Subcutaneous abdominal adipose tissue (tissue), 5 donors: ENCODE results near the gene SS18L1.

Source experiments
- H3K27ac ChIP-seq: one replicate; pipeline ENCODE4 v1.7.0; 2013; ENCODE audit warnings: low read depth, mild to moderate bottlenecking, inconsistent platforms, low read length, moderate library complexity
- H3K27me3 ChIP-seq, 5 donors: one replicate each; pipeline ENCODE4 v1.7.0; 2013; ENCODE audit warnings: low read length in 5 of 5, inconsistent platforms in 1 of 5; ENCODE audit not compliant: control insufficient read depth in 5 of 5, insufficient read depth in 4 of 5
- H3K36me3 ChIP-seq, 5 donors: one replicate each; pipeline ENCODE4 v1.7.0; 2013; ENCODE audit warnings: low read length in 5 of 5; ENCODE audit not compliant: control insufficient read depth in 5 of 5, insufficient read depth in 5 of 5
- H3K4me1 ChIP-seq, 5 donors: one replicate each; pipeline ENCODE4 v1.7.0; 2013; ENCODE audit warnings: low read length in 5 of 5, mild to moderate bottlenecking in 3 of 5, moderate library complexity in 1 of 5; ENCODE audit not compliant: control insufficient read depth in 5 of 5, insufficient read depth in 5 of 5
- H3K4me3 ChIP-seq, 5 donors: one replicate each; pipeline ENCODE4 v1.7.0; 2013; ENCODE audit warnings: low read length in 5 of 5, low read depth in 1 of 5
- H3K9ac ChIP-seq, 5 donors: one replicate each; pipeline ENCODE4 v1.7.0; 2013; ENCODE audit warnings: low read length in 5 of 5, mild to moderate bottlenecking in 4 of 5, moderate library complexity in 3 of 5
- H3K9me3 ChIP-seq, 5 donors: one replicate each; pipeline ENCODE4 v1.7.0; 2013; ENCODE audit warnings: low read length in 5 of 5; ENCODE audit not compliant: control insufficient read depth in 5 of 5
- donor health status: healthy.
- donor health status: healthy.
- donor health status: healthy.
- donor health status: healthy.
- donor health status: healthy.

The SS18L1 gene

GRCh38 chr20:62208061-62208794 is 64.7 kb downstream of the SS18L1 start:
- H3K9ac ChIP-seq: no peak overlapping the region
- peaks cover 20 to 31% (median 27%) of the 10 kb centered on the region in 5 donors for H3K27me3 ChIP-seq
- peaks cover 4 to 23% (median 12%) of the 10 kb centered on the region in 5 donors for H3K4me1 ChIP-seq
- H3K27ac ChIP-seq: no peak overlapping the region
- H3K4me3 ChIP-seq: no peak overlapping the region
- no peaks in the 10 kb centered on the region for H3K9me3 ChIP-seq
- H3K36me3 ChIP-seq: peaks cover 0 to 3% (median under 1%) of the 10 kb centered on the region in 5 donors

- no peak overlapping the region for H3K27ac ChIP-seq
- no peaks in the 10 kb centered on the region for H3K9me3 ChIP-seq
- H3K27me3 ChIP-seq: peaks cover 24 to 33% (median 32%) of the 10 kb centered on the region in 5 donors
- no peak overlapping the region for H3K9ac ChIP-seq
- no peak overlapping the region for H3K4me3 ChIP-seq
- peaks cover 4 to 23% (median 12%) of the 10 kb centered on the region in 5 donors for H3K4me1 ChIP-seq
- peaks cover 0 to 2% (median 0%) of the 10 kb centered on the region in 5 donors for H3K36me3 ChIP-seq
Measured at GRCh38 chr20:62208795-62209755, 65.5 kb downstream of the SS18L1 start.

- Histone ChIP-seq H3K9ac (no peak overlapping the region), H3K27me3 (peaks cover 32 to 41% (median 40%) of the 10 kb centered on the region in 5 donors), H3K4me1 (peaks cover 4 to 23% (median 12%) of the 10 kb centered on the region in 5 donors), H3K4me3 (no peak overlapping the region), H3K27ac (no peak overlapping the region), H3K36me3 (peaks cover 0 to 2% (median 0%) of the 10 kb centered on the region in 5 donors), H3K9me3 (no peaks in the 10 kb centered on the region)
Measured at GRCh38 chr20:62209850-62210495, 66.4 kb downstream of the SS18L1 start.

GRCh38 chr20:62210496-62210855 is 66.9 kb downstream of the SS18L1 start:
- Histone ChIP-seq H3K9ac (no peak overlapping the region), H3K4me3 (no peak overlapping the region), H3K4me1 (peaks cover 4 to 23% (median 12%) of the 10 kb centered on the region in 5 donors), H3K27ac (no peak overlapping the region), H3K9me3 (no peaks in the 10 kb centered on the region), H3K27me3 (peaks cover 36 to 46% (median 45%) of the 10 kb centered on the region in 5 donors), H3K36me3 (peaks cover 0 to 2% (median 0%) of the 10 kb centered on the region in 5 donors)

GRCh38 chr20:62211216-62211615 is 67.6 kb downstream of the SS18L1 start:
- Histone ChIP-seq H3K27me3 (peaks cover 43 to 52% (median 49%) of the 10 kb centered on the region in 5 donors), H3K4me3 (no peak overlapping the region), H3K9me3 (no peaks in the 10 kb centered on the region), H3K4me1 (peaks cover 4 to 23% (median 12%) of the 10 kb centered on the region in 5 donors), H3K9ac (no peak overlapping the region), H3K27ac (no peak overlapping the region), H3K36me3 (no peaks in the 10 kb centered on the region)

GRCh38 chr20:62211769-62212288 is 68.3 kb downstream of the SS18L1 start:
- H3K9me3 ChIP-seq: no peaks in the 10 kb centered on the region
- H3K4me1 ChIP-seq: peaks cover 4 to 23% (median 12%) of the 10 kb centered on the region in 5 donors
- no peak overlapping the region for H3K4me3 ChIP-seq
- H3K36me3 ChIP-seq: no peaks in the 10 kb centered on the region
- H3K27me3 ChIP-seq: peaks cover 47 to 56% (median 53%) of the 10 kb centered on the region in 5 donors
- H3K27ac ChIP-seq: no peak overlapping the region
- no peak overlapping the region for H3K9ac ChIP-seq

- H3K27me3 ChIP-seq: peaks cover 51 to 61% (median 58%) of the 10 kb centered on the region in 5 donors
- no peak overlapping the region for H3K27ac ChIP-seq
- H3K9me3 ChIP-seq: no peaks in the 10 kb centered on the region
- peaks cover 3 to 20% (median 8%) of the 10 kb centered on the region in 5 donors for H3K4me1 ChIP-seq
- H3K4me3 ChIP-seq: no peak overlapping the region
- H3K36me3 ChIP-seq: no peaks in the 10 kb centered on the region
- H3K9ac ChIP-seq: no peak overlapping the region
Measured at GRCh38 chr20:62212299-62212698, 68.7 kb downstream of the SS18L1 start.

- H3K9me3 ChIP-seq: no peaks in the 10 kb centered on the region
- no peak overlapping the region for H3K9ac ChIP-seq
- no peak overlapping the region for H3K4me3 ChIP-seq
- peaks cover 0 to 8% (median 0%) of the 10 kb centered on the region in 5 donors for H3K4me1 ChIP-seq
- H3K27me3 ChIP-seq: peaks cover 68 to 77% (median 75%) of the 10 kb centered on the region in 5 donors
- H3K27ac ChIP-seq: no peak overlapping the region
- H3K36me3 ChIP-seq: no peaks in the 10 kb centered on the region
Measured at GRCh38 chr20:62214067-62214466, 70.5 kb downstream of the SS18L1 start.
